ACC112 (cell line): Measurements from ENCODE around the gene WDR6.

Source experiments
- H2AFZ ChIP-seq: fragments of 200-600 bp; sonication (generic); one replicate; pipeline ENCODE4 v1.6.0; 2017; ENCODE audit warnings: antibody characterized with exemption, low read length; ENCODE audit not compliant: unreplicated experiment
- H3K27ac ChIP-seq: fragments of 200-600 bp; sonication (generic); 2 replicates; pipeline ENCODE4 v1.5.1; 2014; ENCODE audit warnings: low read depth, mild to moderate bottlenecking, antibody characterized with exemption, low read length, moderate library complexity
- H3K27me3 ChIP-seq: fragments of 200-600 bp; sonication (generic); 2 replicates; pipeline ENCODE4 v1.6.1; 2014; ENCODE audit warnings: mild to moderate bottlenecking, antibody characterized with exemption, low read length, moderate library complexity, mixed read lengths; ENCODE audit not compliant: insufficient read depth
- H3K36me3 ChIP-seq: fragments of 200-600 bp; sonication (generic); 2 replicates; pipeline ENCODE4 v1.6.1; 2016; ENCODE audit warnings: mild to moderate bottlenecking, antibody characterized with exemption, low read length, moderate library complexity, mixed read lengths; ENCODE audit not compliant: insufficient read depth
- H3K4me1 ChIP-seq: fragments of 200-600 bp; sonication (generic); one replicate; pipeline ENCODE4 v1.6.1; 2016; ENCODE audit warnings: low read length, mixed read lengths; ENCODE audit not compliant: insufficient read depth, unreplicated experiment, control insufficient read depth
- H3K4me3 ChIP-seq: fragments of 200-600 bp; sonication (generic); 2 replicates; pipeline ENCODE4 v1.5.1; 2014; ENCODE audit warnings: mild to moderate bottlenecking, low read depth, low read length
- H3K79me2 ChIP-seq: fragments of 200-600 bp; sonication (generic); one replicate; pipeline ENCODE4 v1.6.0; 2016; ENCODE audit warnings: low read length; ENCODE audit not compliant: control insufficient read depth, unreplicated experiment, insufficient read depth

Gene WDR6

GRCh38 chr3:48979451-48979850 is 27.7 kb upstream of the WDR6 start:
- H3K27ac ChIP-seq: no peak overlapping the region
- H3K4me1 ChIP-seq: peaks cover 4% of the 10 kb centered on the region
- H3K4me3 ChIP-seq: no peak overlapping the region
- H3K79me2 ChIP-seq: no peaks in the 10 kb centered on the region
- H3K27me3 ChIP-seq: no peaks in the 10 kb centered on the region
- H3K36me3 ChIP-seq: peaks cover 7% of the 10 kb centered on the region; the same call in 1 of the 2 replicates
- no peak overlapping the region for H2AFZ ChIP-seq

GRCh38 chr3:48980295-48980694 is 26.9 kb upstream of the WDR6 start:
- Histone ChIP-seq H3K4me3 (no peak overlapping the region), H3K27ac (no peak overlapping the region), H2AFZ (no peak overlapping the region), H3K79me2 (no peaks in the 10 kb centered on the region), H3K36me3 (peaks cover 7% of the 10 kb centered on the region; the same call in 1 of the 2 replicates), H3K27me3 (no peaks in the 10 kb centered on the region), H3K4me1 (peaks cover 4% of the 10 kb centered on the region)

DNA sequence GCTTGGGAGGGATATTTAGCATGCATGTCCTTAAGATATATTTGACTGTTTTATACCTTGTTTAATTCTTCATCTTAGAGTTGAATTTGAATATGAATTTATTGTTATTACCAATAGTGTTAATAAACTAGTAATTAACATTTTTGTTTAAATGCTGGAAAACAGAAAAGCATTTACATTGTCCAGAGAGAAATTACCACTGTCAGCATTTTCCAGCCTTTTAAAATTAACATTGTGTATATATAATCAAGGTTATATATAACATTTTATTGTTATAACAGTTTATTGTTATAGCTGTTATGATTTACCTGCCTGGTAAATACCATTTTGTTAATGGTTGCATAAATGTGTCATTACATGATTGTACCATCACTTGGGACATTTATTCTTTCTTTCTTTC is 25.2 kb upstream of the WDR6 start:
- no peak overlapping the region for H3K27ac ChIP-seq
- peaks cover 5% of the 10 kb centered on the region; the same call in 1 of the 2 replicates for H3K36me3 ChIP-seq
- no peak overlapping the region for H3K4me3 ChIP-seq
- no peaks in the 10 kb centered on the region for H3K79me2 ChIP-seq
- H3K4me1 ChIP-seq: peaks cover 4% of the 10 kb centered on the region
- no peaks in the 10 kb centered on the region for H3K27me3 ChIP-seq
- H2AFZ ChIP-seq: no peak overlapping the region

- Histone ChIP-seq H3K4me3 (no peak overlapping the region), H3K27me3 (no peaks in the 10 kb centered on the region), H2AFZ (no peak overlapping the region), H3K36me3 (peaks cover 5% of the 10 kb centered on the region; the same call in 1 of the 2 replicates), H3K4me1 (peaks cover 4% of the 10 kb centered on the region), H3K27ac (no peak overlapping the region), H3K79me2 (no peaks in the 10 kb centered on the region)
Observed at GRCh38 chr3:48982686-48983085, 24.5 kb upstream of the WDR6 start.

DNA sequence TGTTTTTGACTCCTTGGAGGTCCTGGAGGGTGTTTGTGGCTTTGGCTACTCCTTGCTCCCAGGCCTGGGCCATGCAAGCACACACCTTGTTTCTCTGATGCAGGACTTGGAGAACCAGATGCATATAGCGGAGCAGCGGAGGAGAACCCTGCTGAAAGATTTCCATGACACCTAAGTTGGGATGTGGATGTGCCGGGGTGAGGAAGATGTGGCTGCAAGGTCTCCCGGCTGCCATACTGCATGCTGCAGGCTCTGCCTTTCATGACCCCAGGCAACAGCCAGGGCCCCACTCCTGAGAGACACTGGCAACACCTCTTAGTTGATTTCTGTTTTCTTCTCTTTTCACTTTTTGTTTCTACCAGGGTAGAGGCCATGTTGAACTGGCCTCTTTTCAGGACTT is 24.1 kb upstream of the WDR6 start:
- Histone ChIP-seq H3K36me3 (peaks cover 5% of the 10 kb centered on the region; the same call in 1 of the 2 replicates), H3K4me1 (peaks cover 4% of the 10 kb centered on the region), H3K79me2 (no peaks in the 10 kb centered on the region), H3K27ac (no peak overlapping the region), H3K4me3 (no peak overlapping the region), H2AFZ (no peak overlapping the region), H3K27me3 (no peaks in the 10 kb centered on the region)

- H3K27ac ChIP-seq: no peak overlapping the region
- H2AFZ ChIP-seq: no peak overlapping the region
- H3K79me2 ChIP-seq: peaks cover 2% of the 10 kb centered on the region
- no peaks in the 10 kb centered on the region for H3K27me3 ChIP-seq
- no peak overlapping the region for H3K4me3 ChIP-seq
- no peaks in the 10 kb centered on the region; the same call in 1 of the 2 replicates for H3K36me3 ChIP-seq
- peaks cover 12% of the 10 kb centered on the region for H3K4me1 ChIP-seq
Observed at GRCh38 chr3:48984663-48985062, 22.5 kb upstream of the WDR6 start.

- no peaks in the 10 kb centered on the region for H3K27me3 ChIP-seq
- H3K4me3 ChIP-seq: no peak overlapping the region
- no peaks in the 10 kb centered on the region; the same call in 1 of the 2 replicates for H3K36me3 ChIP-seq
- no peak overlapping the region for H3K27ac ChIP-seq
- H2AFZ ChIP-seq: no peak overlapping the region
- H3K79me2 ChIP-seq: peaks cover 4% of the 10 kb centered on the region
- peaks cover 12% of the 10 kb centered on the region for H3K4me1 ChIP-seq
Observed at GRCh38 chr3:48985831-48986376, 21.3 kb upstream of the WDR6 start.

DNA sequence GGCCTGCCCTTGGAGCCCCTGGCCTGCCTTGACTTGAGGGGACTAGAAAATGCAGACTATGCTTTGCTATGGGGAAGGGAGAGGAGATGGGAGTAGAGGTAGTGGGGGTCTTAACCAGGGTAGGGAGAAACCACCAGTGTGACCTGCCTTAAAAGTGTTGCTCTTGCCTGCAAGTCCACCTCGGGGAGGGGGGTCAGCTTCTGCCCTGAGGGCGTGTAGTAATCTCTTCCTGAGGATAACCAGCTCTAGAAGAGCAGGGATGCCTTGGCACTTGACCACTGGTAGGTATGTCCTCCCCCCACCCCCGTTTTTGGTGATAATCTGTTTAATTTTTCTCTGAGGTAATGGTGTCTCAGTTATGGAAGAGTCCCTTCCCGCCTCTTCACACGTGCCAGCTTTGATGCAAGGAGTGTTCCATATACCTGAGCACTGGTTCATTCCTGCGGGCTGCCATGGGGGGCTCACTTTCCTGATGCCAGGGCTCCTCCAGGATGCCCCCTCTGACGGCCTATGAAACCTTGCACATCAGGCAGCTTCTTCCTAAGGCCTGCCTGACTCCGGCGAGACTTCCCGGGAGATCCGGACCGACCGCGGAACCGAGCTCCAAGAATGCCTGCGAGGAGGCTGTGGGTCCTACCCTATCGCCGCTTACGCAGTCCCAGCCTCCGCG is 17.9 kb upstream of the WDR6 start:
- H3K4me3 ChIP-seq: peak overlapping the region; percentile 89
- no peaks in the 10 kb centered on the region for H3K36me3 ChIP-seq
- H3K27ac ChIP-seq: peak overlapping the region; percentile 82
- H3K27me3 ChIP-seq: no peaks in the 10 kb centered on the region
- H3K4me1 ChIP-seq: peaks cover 21% of the 10 kb centered on the region
- H3K79me2 ChIP-seq: peaks cover 14% of the 10 kb centered on the region
- H2AFZ ChIP-seq: peak overlapping the region; percentile 91

DNA sequence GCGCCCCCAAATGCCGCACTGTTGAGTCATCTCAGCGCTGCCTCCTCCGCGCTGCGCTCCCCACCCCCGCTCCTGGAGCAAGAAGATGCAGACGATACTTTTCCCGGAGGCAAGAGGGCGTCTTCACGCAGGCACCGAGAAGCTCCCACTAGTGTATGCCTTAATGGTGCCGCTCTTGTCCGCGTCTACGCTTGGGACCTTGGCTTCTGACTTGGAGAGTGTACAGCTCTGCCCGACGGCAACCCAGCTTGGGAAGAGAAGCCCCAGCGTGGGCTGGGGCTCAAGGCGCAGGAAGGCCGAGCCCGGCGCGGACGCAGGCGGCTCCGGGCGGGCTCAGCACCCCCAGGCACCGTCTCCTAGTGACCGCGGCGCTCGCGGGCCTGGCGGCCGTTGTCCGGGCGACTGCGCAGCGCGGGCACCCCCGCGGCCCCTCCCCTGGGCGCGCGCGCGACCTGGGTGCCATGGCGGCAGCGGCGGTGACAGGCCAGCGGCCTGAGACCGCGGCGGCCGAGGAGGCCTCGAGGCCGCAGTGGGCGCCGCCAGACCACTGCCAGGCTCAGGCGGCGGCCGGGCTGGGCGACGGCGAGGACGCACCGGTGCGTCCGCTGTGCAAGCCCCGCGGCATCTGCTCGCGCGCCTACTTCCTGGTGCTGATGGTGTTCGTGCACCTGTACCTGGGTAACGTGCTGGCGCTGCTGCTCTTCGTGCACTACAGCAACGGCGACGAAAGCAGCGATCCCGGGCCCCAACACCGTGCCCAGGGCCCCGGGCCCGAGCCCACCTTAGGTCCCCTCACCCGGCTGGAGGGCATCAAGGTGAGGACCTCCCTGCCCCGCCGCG is 17.2 kb upstream of the WDR6 start, which contains the start of gene P4HTM:
P4HTM (plus strand) TSS at position 446 of the 840 bp plus-strand sequence; CDS start at position 462, 16 bp downstream.
- Histone ChIP-seq H3K79me2 (peaks cover 14% of the 10 kb centered on the region), H3K27me3 (no peaks in the 10 kb centered on the region), H2AFZ (peak within 1 kb of the TSS; percentile 91), H3K4me1 (peaks cover 18% of the 10 kb centered on the region), H3K27ac (peak within 1 kb of the TSS; percentile 82), H3K4me3 (peak within 1 kb of the TSS; percentile 89), H3K36me3 (no peaks in the 10 kb centered on the region)

- H3K4me3 ChIP-seq: peak overlapping the region; percentile 89
- H3K79me2 ChIP-seq: peaks cover 14% of the 10 kb centered on the region
- peak overlapping the region; percentile 91 for H2AFZ ChIP-seq
- H3K27me3 ChIP-seq: no peaks in the 10 kb centered on the region
- H3K36me3 ChIP-seq: no peaks in the 10 kb centered on the region
- peak overlapping the region; percentile 82; the same call in 1 of the 2 replicates for H3K27ac ChIP-seq
- H3K4me1 ChIP-seq: peaks cover 18% of the 10 kb centered on the region
Observed at GRCh38 chr3:48990636-48991469, 16.3 kb upstream of the WDR6 start.
